ENCODE results near the gene FAAP20.

FAAP20 gene

GRCh38 chr1:2155147-2155598, 39.4 kb downstream of the FAAP20 start (continued):
- TF ChIP-seq, protein P1, sequence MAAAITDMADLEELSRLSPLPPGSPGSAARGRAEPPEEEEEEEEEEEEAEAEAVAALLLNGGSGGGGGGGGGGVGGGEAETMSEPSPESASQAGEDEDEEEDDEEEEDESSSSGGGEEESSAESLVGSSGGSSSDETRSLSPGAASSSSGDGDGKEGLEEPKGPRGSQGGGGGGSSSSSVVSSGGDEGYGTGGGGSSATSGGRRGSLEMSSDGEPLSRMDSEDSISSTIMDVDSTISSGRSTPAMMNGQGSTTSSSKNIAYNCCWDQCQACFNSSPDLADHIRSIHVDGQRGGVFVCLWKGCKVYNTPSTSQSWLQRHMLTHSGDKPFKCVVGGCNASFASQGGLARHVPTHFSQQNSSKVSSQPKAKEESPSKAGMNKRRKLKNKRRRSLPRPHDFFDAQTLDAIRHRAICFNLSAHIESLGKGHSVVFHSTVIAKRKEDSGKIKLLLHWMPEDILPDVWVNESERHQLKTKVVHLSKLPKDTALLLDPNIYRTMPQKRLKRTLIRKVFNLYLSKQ (tag by site-specific recombination; IDR thresholded peaks at IDR 0.05; ENCODE audit: borderline replicate concordance): no peak
- TF ChIP-seq ZNF664 (tag by site-specific recombination; IDR thresholded peaks at IDR 0.05): no peak
- no peak for TF ChIP-seq ZNF558 (tag by site-specific recombination; IDR thresholded peaks at IDR 0.05)
- no peak for TF ChIP-seq ZBTB21 (tag by site-specific recombination; IDR thresholded peaks at IDR 0.05)
- peak; percentile 85 for TF ChIP-seq ZNF148 (tag by site-specific recombination; IDR thresholded peaks at IDR 0.05; ENCODE audit: borderline replicate concordance)
- TF ChIP-seq ZNF404 (tag by site-specific recombination; IDR thresholded peaks at IDR 0.05): no peak
- TF ChIP-seq ZNF747 (tag by site-specific recombination; IDR thresholded peaks at IDR 0.05): peak; percentile 96; the same call in 1 of the 2 replicates
- no peak for TF ChIP-seq ZNF24 (tag by site-specific recombination; IDR thresholded peaks at IDR 0.05)
- TF ChIP-seq EGR2 (tag by site-specific recombination; IDR thresholded peaks at IDR 0.05; ENCODE audit: low read depth): no peak
- TF ChIP-seq ZBTB6 (tag by site-specific recombination; IDR thresholded peaks at IDR 0.05): no peak
- no peak for TF ChIP-seq ZNF624 (tag by site-specific recombination; IDR thresholded peaks at IDR 0.05)
- TF ChIP-seq ZNF175 (tag by site-specific recombination; IDR thresholded peaks at IDR 0.05): no peak
- no peak for TF ChIP-seq ZFP41 (tag by site-specific recombination; IDR thresholded peaks at IDR 0.05; ENCODE audit: borderline replicate concordance)
- TF ChIP-seq ZNF529 (tag by site-specific recombination; IDR thresholded peaks at IDR 0.05; ENCODE audit: insufficient replicate concordance): no peak
- TF ChIP-seq ZNF660 (tag by site-specific recombination; IDR thresholded peaks at IDR 0.05): no peak
- TF ChIP-seq ZNF610 (tag by site-specific recombination; IDR thresholded peaks at IDR 0.05; ENCODE audit: borderline replicate concordance): no peak
- no peak for TF ChIP-seq SP3 (tag by site-specific recombination; IDR thresholded peaks at IDR 0.05)
- no peak for TF ChIP-seq ZNF292 (tag by site-specific recombination; IDR thresholded peaks at IDR 0.05; ENCODE audit: borderline replicate concordance, low read depth)
- TF ChIP-seq ZXDB (tag by site-specific recombination; IDR thresholded peaks at IDR 0.05): no peak
- TF ChIP-seq ZNF239 (tag by site-specific recombination; IDR thresholded peaks at IDR 0.05): peak; percentile 51; the same call in 1 of the 2 replicates
- no peak for TF ChIP-seq TCF7L2 (IDR thresholded peaks at IDR 0.05; ENCODE audit: borderline replicate concordance, low read depth, low read length)
- TF ChIP-seq, protein P2, sequence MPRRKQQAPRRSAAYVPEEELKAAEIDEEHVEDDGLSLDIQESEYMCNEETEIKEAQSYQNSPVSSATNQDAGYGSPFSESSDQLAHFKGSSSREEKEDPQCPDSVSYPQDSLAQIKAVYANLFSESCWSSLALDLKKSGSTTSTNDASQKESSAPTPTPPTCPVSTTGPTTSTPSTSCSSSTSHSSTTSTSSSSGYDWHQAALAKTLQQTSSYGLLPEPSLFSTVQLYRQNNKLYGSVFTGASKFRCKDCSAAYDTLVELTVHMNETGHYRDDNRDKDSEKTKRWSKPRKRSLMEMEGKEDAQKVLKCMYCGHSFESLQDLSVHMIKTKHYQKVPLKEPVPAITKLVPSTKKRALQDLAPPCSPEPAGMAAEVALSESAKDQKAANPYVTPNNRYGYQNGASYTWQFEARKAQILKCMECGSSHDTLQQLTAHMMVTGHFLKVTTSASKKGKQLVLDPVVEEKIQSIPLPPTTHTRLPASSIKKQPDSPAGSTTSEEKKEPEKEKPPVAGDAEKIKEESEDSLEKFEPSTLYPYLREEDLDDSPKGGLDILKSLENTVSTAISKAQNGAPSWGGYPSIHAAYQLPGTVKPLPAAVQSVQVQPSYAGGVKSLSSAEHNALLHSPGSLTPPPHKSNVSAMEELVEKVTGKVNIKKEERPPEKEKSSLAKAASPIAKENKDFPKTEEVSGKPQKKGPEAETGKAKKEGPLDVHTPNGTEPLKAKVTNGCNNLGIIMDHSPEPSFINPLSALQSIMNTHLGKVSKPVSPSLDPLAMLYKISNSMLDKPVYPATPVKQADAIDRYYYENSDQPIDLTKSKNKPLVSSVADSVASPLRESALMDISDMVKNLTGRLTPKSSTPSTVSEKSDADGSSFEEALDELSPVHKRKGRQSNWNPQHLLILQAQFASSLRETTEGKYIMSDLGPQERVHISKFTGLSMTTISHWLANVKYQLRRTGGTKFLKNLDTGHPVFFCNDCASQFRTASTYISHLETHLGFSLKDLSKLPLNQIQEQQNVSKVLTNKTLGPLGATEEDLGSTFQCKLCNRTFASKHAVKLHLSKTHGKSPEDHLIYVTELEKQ (tag by site-specific recombination; IDR thresholded peaks at IDR 0.05; ENCODE audit: borderline replicate concordance): no peak
- TF ChIP-seq ZNF585B (tag by site-specific recombination; IDR thresholded peaks at IDR 0.05): no peak
- no peak for TF ChIP-seq ZNF138 (tag by site-specific recombination; IDR thresholded peaks at IDR 0.05; ENCODE audit: borderline replicate concordance)
- TF ChIP-seq PRDM10 (tag by site-specific recombination; IDR thresholded peaks at IDR 0.05): no peak
- no peak for TF ChIP-seq ZNF423 (tag by site-specific recombination; IDR thresholded peaks at IDR 0.05)
- TF ChIP-seq GFI1B (tag by site-specific recombination; IDR thresholded peaks at IDR 0.05): no peak
- TF ChIP-seq ZNF157 (tag by site-specific recombination; IDR thresholded peaks at IDR 0.05): no peak
